H1 (cell line): ENCODE measurements around the gene RERE.

Source experiments
- CEBPB ChIP-seq: IDR thresholded peaks from 2 replicates; pipeline ENCODE4 v1.6.1; 2012; ENCODE audit warnings: low read depth, low read length
- CHD2 ChIP-seq: IDR thresholded peaks from 2 replicates; pipeline ENCODE4 v1.6.1; 2012; ENCODE audit warnings: low read length, improper control_type of control experiment
- EP300 ChIP-seq, 2 experiments: IDR thresholded peaks; 1 replicate in 1 of 2; 2 replicates in 1 of 2; pipeline ENCODE4 v1.6.1; 2011 to 2012; ENCODE audit warnings: low read depth in 2 of 2, low read length in 2 of 2, mild to moderate bottlenecking in 2 of 2, borderline replicate concordance in 1 of 2, inconsistent platforms in 1 of 2, moderate library complexity in 1 of 2
- EZH2 ChIP-seq: fragments of 200-600 bp; sonication (generic); IDR thresholded peaks from 2 replicates; pipeline ENCODE4 v1.7.1; 2012; ENCODE audit warnings: low read depth, mild to moderate bottlenecking, moderate library complexity, low read length, inconsistent platforms; ENCODE audit not compliant: severe bottlenecking
- GTF2F1 ChIP-seq: IDR thresholded peaks from 2 replicates; pipeline ENCODE4 v1.6.1; 2012; ENCODE audit warnings: low read depth, low read length, improper control_type of control experiment, borderline replicate concordance
- MAFK ChIP-seq: IDR thresholded peaks from 2 replicates; pipeline ENCODE4 v1.6.1; 2012; ENCODE audit warnings: low read depth, mild to moderate bottlenecking, improper control_type of control experiment, low read length
- POLR2A ChIP-seq, 2 experiments: IDR thresholded peaks; 1 replicate in 1 of 2; 2 replicates in 1 of 2; pipeline ENCODE4 v1.6.1; 2011; ENCODE audit warnings: low read depth in 2 of 2, low read length in 2 of 2, mild to moderate bottlenecking in 2 of 2; ENCODE audit errors: control extremely low read depth in 1 of 2
- YY1 ChIP-seq: IDR thresholded peaks from 2 replicates; pipeline ENCODE4 v1.6.1; 2011; ENCODE audit warnings: low read depth, mild to moderate bottlenecking, low read length
- TF ChIP-seq, protein P1 (sequence below): IDR thresholded peaks from 2 replicates; pipeline ENCODE4 v1.6.1; 2012; ENCODE audit warnings: low read length, inconsistent platforms
- TF ChIP-seq, protein P2 (sequence below), 3 experiments: IDR thresholded peaks; 1 replicate in 2 of 3; 2 replicates in 1 of 3; pipeline versions ENCODE4 v1.5.1 to v1.6.1; 2011; ENCODE audit warnings: low read length in 3 of 3, mild to moderate bottlenecking in 3 of 3, inconsistent platforms in 2 of 3, low read depth in 1 of 3, moderate library complexity in 1 of 3; ENCODE audit not compliant: insufficient read depth in 1 of 3; ENCODE audit errors: control extremely low read depth in 1 of 3

- TF ChIP-seq, protein P1, sequence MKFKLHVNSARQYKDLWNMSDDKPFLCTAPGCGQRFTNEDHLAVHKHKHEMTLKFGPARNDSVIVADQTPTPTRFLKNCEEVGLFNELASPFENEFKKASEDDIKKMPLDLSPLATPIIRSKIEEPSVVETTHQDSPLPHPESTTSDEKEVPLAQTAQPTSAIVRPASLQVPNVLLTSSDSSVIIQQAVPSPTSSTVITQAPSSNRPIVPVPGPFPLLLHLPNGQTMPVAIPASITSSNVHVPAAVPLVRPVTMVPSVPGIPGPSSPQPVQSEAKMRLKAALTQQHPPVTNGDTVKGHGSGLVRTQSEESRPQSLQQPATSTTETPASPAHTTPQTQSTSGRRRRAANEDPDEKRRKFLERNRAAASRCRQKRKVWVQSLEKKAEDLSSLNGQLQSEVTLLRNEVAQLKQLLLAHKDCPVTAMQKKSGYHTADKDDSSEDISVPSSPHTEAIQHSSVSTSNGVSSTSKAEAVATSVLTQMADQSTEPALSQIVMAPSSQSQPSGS, result no peak
- TF ChIP-seq, protein P2, sequence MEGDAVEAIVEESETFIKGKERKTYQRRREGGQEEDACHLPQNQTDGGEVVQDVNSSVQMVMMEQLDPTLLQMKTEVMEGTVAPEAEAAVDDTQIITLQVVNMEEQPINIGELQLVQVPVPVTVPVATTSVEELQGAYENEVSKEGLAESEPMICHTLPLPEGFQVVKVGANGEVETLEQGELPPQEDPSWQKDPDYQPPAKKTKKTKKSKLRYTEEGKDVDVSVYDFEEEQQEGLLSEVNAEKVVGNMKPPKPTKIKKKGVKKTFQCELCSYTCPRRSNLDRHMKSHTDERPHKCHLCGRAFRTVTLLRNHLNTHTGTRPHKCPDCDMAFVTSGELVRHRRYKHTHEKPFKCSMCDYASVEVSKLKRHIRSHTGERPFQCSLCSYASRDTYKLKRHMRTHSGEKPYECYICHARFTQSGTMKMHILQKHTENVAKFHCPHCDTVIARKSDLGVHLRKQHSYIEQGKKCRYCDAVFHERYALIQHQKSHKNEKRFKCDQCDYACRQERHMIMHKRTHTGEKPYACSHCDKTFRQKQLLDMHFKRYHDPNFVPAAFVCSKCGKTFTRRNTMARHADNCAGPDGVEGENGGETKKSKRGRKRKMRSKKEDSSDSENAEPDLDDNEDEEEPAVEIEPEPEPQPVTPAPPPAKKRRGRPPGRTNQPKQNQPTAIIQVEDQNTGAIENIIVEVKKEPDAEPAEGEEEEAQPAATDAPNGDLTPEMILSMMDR (IDR thresholded peaks at IDR 0.05; ENCODE audit: control extremely low read depth in 1 of 3, insufficient read depth in 1 of 3, low read depth in 1 of 3, low read length in 3 of 3), result no peak
- no peak for TF ChIP-seq POLR2A (IDR thresholded peaks at IDR 0.05; ENCODE audit: control extremely low read depth in 1 of 2, low read depth in 2 of 2, low read length in 2 of 2)
- no peak for TF ChIP-seq CEBPB
- no peak for TF ChIP-seq EP300 (IDR thresholded peaks at IDR 0.05; ENCODE audit: borderline replicate concordance in 1 of 2, low read depth in 2 of 2, low read length in 2 of 2)
- no peak for TF ChIP-seq MAFK
- TF ChIP-seq GTF2F1, result no peak
- TF ChIP-seq CHD2, result no peak
- no peak for TF ChIP-seq EZH2
- TF ChIP-seq YY1, result no peak
Measured at GRCh38 chr1:8473891-8474300, 343.5 kb downstream of the RERE start.
